Transverse colon (tissue), 4 donors: Measurements from ENCODE around the gene DAB2IP.

Source experiments
- CTCF ChIP-seq, 5 experiments: fragments of 200-600 bp in 3 of 5; fragments of 450-650 bp in 2 of 5; sonication (generic) in 3 of 5; IDR thresholded peaks; 1 replicate in 2 of 5; 2 replicates in 3 of 5; pipeline ENCODE4 v1.5.1; 2016 to 2017; ENCODE audit warnings: antibody characterized with exemption in 5 of 5, inconsistent platforms in 3 of 5, mild to moderate bottlenecking in 2 of 5, moderate library complexity in 1 of 5
- EP300 ChIP-seq: sonication (generic); formaldehyde crosslinking; IDR thresholded peaks from one replicate; pipeline ENCODE4 v1.6.1; 2017; ENCODE audit warnings: antibody characterized with exemption, low read depth
- POLR2A ChIP-seq: fragments of 450-650 bp; IDR thresholded peaks from one replicate; pipeline ENCODE4 v1.6.1; 2016; ENCODE audit warnings: antibody characterized with exemption, mild to moderate bottlenecking, moderate library complexity
- POLR2AphosphoS5 ChIP-seq, 3 donors: sonication (generic); formaldehyde crosslinking; IDR thresholded peaks; one replicate each; pipeline ENCODE4 v1.6.1; 2016; ENCODE audit warnings: antibody characterized with exemption in 3 of 3

DNA sequence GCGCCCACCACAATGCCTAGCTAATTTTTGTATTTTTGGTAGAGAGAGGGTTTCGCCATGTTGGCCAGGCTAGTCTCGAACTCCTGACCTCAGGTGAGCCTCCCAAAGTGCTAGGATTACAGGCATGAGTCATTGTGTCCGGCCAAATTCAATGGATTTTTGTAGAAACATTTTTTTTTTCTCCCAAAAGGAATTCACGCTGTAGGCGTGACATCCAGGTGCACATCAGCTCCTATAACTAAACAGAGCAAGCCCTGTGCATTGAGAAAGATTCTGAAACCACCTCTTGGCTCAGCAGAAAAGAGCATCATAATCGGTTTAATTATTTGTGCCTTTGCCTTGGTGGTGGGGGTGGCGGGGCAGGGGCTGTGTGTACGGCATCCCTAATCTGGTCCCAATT lies 32.9 kb upstream of the DAB2IP start:
- TF ChIP-seq CTCF (IDR thresholded peaks at IDR 0.05) (no peak), POLR2A (no peak), POLR2AphosphoS5 (IDR thresholded peaks at IDR 0.05) (no peak), EP300 (no peak)
